ENCODE measurements around the gene CHD6.
A peak's percentile ranks its signal among the peaks of the same experiment; 100 is the strongest.

The CHD6 gene

GRCh38 chr20:41395667-41396664 is 222.2 kb downstream of the CHD6 start:
- Histone ChIP-seq H3K4me1 (ENCODE audit: control insufficient read depth, insufficient read depth, low read length) (peaks cover 40% of the 10 kb centered on the region), H3K9me3 (ENCODE audit: control insufficient read depth in 2 of 2, low read length in 2 of 2) (no peaks in the 10 kb centered on the region), H3K27ac (ENCODE audit: low read length) (peak overlapping the region; percentile 31), H3K36me3 (ENCODE audit: control insufficient read depth in 2 of 2, insufficient read depth in 2 of 2, low read length in 2 of 2) (no peaks in the 10 kb centered on the region), H3K4me3 (ENCODE audit: low read length in 2 of 2) (no peak overlapping the region), H3K27me3 (ENCODE audit: control insufficient read depth in 1 of 2, insufficient read depth in 2 of 2, low read length in 2 of 2) (no peaks in the 10 kb centered on the region), H3K9ac (ENCODE audit: low read length in 2 of 2) (no peak overlapping the region)

- peaks cover 40% of the 10 kb centered on the region for H3K4me1 ChIP-seq (ENCODE audit: control insufficient read depth, insufficient read depth, low read length)
Observed at GRCh38 chr20:41394931-41395666, 223.1 kb downstream of the CHD6 start.

GRCh38 chr20:41394081-41394480 is 224.1 kb downstream of the CHD6 start:
- Histone ChIP-seq H3K4me1 (ENCODE audit: control insufficient read depth, insufficient read depth, low read length) (peaks cover 40% of the 10 kb centered on the region), H3K27me3 (ENCODE audit: control insufficient read depth in 1 of 2, insufficient read depth in 2 of 2, low read length in 2 of 2) (no peaks in the 10 kb centered on the region), H3K36me3 (ENCODE audit: control insufficient read depth in 2 of 2, insufficient read depth in 2 of 2, low read length in 2 of 2) (no peaks in the 10 kb centered on the region), H3K9ac (ENCODE audit: low read length in 2 of 2) (no peak overlapping the region), H3K27ac (ENCODE audit: low read length) (no peak overlapping the region), H3K4me3 (ENCODE audit: low read length in 2 of 2) (no peak overlapping the region), H3K9me3 (ENCODE audit: control insufficient read depth in 2 of 2, low read length in 2 of 2) (no peaks in the 10 kb centered on the region)

More at GRCh38 chr20:41394931-41395666, 223.1 kb downstream of the CHD6 start:
- H3K27me3 ChIP-seq (ENCODE audit: control insufficient read depth in 1 of 2, insufficient read depth in 2 of 2, low read length in 2 of 2): no peaks in the 10 kb centered on the region
- H3K9me3 ChIP-seq (ENCODE audit: control insufficient read depth in 2 of 2, low read length in 2 of 2): no peaks in the 10 kb centered on the region
- no peaks in the 10 kb centered on the region for H3K36me3 ChIP-seq (ENCODE audit: control insufficient read depth in 2 of 2, insufficient read depth in 2 of 2, low read length in 2 of 2)
- H3K4me3 ChIP-seq (ENCODE audit: low read length in 2 of 2): no peak overlapping the region
- no peak overlapping the region for H3K9ac ChIP-seq (ENCODE audit: low read length in 2 of 2)
- no peak overlapping the region for H3K27ac ChIP-seq (ENCODE audit: low read length)

- Histone ChIP-seq H3K27me3 (ENCODE audit: control insufficient read depth in 1 of 2, insufficient read depth in 2 of 2, low read length in 2 of 2) (no peaks in the 10 kb centered on the region), H3K27ac (ENCODE audit: low read length) (no peak overlapping the region), H3K4me1 (ENCODE audit: control insufficient read depth, insufficient read depth, low read length) (peaks cover 40% of the 10 kb centered on the region), H3K9ac (ENCODE audit: low read length in 2 of 2) (no peak overlapping the region), H3K9me3 (ENCODE audit: control insufficient read depth in 2 of 2, low read length in 2 of 2) (no peaks in the 10 kb centered on the region), H3K36me3 (ENCODE audit: control insufficient read depth in 2 of 2, insufficient read depth in 2 of 2, low read length in 2 of 2) (no peaks in the 10 kb centered on the region), H3K4me3 (ENCODE audit: low read length in 2 of 2) (no peak overlapping the region)
Observed at GRCh38 chr20:41393705-41394066, 224.5 kb downstream of the CHD6 start.

GRCh38 chr20:41392871-41393704 is 225.1 kb downstream of the CHD6 start:
- Histone ChIP-seq H3K27me3 (ENCODE audit: control insufficient read depth in 1 of 2, insufficient read depth in 2 of 2, low read length in 2 of 2) (no peaks in the 10 kb centered on the region), H3K4me1 (ENCODE audit: control insufficient read depth, insufficient read depth, low read length) (peaks cover 36% of the 10 kb centered on the region), H3K27ac (ENCODE audit: low read length) (no peak overlapping the region), H3K36me3 (ENCODE audit: control insufficient read depth in 2 of 2, insufficient read depth in 2 of 2, low read length in 2 of 2) (no peaks in the 10 kb centered on the region), H3K4me3 (ENCODE audit: low read length in 2 of 2) (no peak overlapping the region), H3K9ac (ENCODE audit: low read length in 2 of 2) (no peak overlapping the region), H3K9me3 (ENCODE audit: control insufficient read depth in 2 of 2, low read length in 2 of 2) (no peaks in the 10 kb centered on the region)

GRCh38 chr20:41392295-41392694 is 225.9 kb downstream of the CHD6 start:
- Histone ChIP-seq H3K9me3 (ENCODE audit: control insufficient read depth in 2 of 2, low read length in 2 of 2) (no peaks in the 10 kb centered on the region), H3K27me3 (ENCODE audit: control insufficient read depth in 1 of 2, insufficient read depth in 2 of 2, low read length in 2 of 2) (no peaks in the 10 kb centered on the region), H3K4me3 (ENCODE audit: low read length in 2 of 2) (no peak overlapping the region), H3K4me1 (ENCODE audit: control insufficient read depth, insufficient read depth, low read length) (peaks cover 36% of the 10 kb centered on the region), H3K36me3 (ENCODE audit: control insufficient read depth in 2 of 2, insufficient read depth in 2 of 2, low read length in 2 of 2) (no peaks in the 10 kb centered on the region), H3K27ac (ENCODE audit: low read length) (no peak overlapping the region), H3K9ac (ENCODE audit: low read length in 2 of 2) (no peak overlapping the region)

- Histone ChIP-seq H3K4me3 (ENCODE audit: low read length in 2 of 2) (no peak overlapping the region), H3K27me3 (ENCODE audit: control insufficient read depth in 1 of 2, insufficient read depth in 2 of 2, low read length in 2 of 2) (no peaks in the 10 kb centered on the region), H3K9me3 (ENCODE audit: control insufficient read depth in 2 of 2, low read length in 2 of 2) (no peaks in the 10 kb centered on the region), H3K4me1 (ENCODE audit: control insufficient read depth, insufficient read depth, low read length) (peaks cover 36% of the 10 kb centered on the region), H3K27ac (ENCODE audit: low read length) (no peak overlapping the region), H3K9ac (ENCODE audit: low read length in 2 of 2) (no peak overlapping the region), H3K36me3 (ENCODE audit: control insufficient read depth in 2 of 2, insufficient read depth in 2 of 2, low read length in 2 of 2) (no peaks in the 10 kb centered on the region)
Observed at GRCh38 chr20:41391587-41392001, 226.6 kb downstream of the CHD6 start.

GRCh38 chr20:41390889-41391288 is 227.3 kb downstream of the CHD6 start:
- Histone ChIP-seq H3K9me3 (ENCODE audit: control insufficient read depth in 2 of 2, low read length in 2 of 2) (no peaks in the 10 kb centered on the region), H3K9ac (ENCODE audit: low read length in 2 of 2) (no peak overlapping the region), H3K36me3 (ENCODE audit: control insufficient read depth in 2 of 2, insufficient read depth in 2 of 2, low read length in 2 of 2) (no peaks in the 10 kb centered on the region), H3K4me3 (ENCODE audit: low read length in 2 of 2) (no peak overlapping the region), H3K4me1 (ENCODE audit: control insufficient read depth, insufficient read depth, low read length) (peaks cover 32% of the 10 kb centered on the region), H3K27ac (ENCODE audit: low read length) (no peak overlapping the region), H3K27me3 (ENCODE audit: control insufficient read depth in 1 of 2, insufficient read depth in 2 of 2, low read length in 2 of 2) (no peaks in the 10 kb centered on the region)

GRCh38 chr20:41387444-41387851 is 230.7 kb downstream of the CHD6 start:
- no peaks in the 10 kb centered on the region for H3K9me3 ChIP-seq (ENCODE audit: control insufficient read depth in 2 of 2, low read length in 2 of 2)

More at GRCh38 chr20:41387444-41387851, 230.7 kb downstream of the CHD6 start:
- H3K4me3 ChIP-seq (ENCODE audit: low read length in 2 of 2): no peak overlapping the region
- no peak overlapping the region for H3K27ac ChIP-seq (ENCODE audit: low read length)
- peaks cover 11% of the 10 kb centered on the region for H3K4me1 ChIP-seq (ENCODE audit: control insufficient read depth, insufficient read depth, low read length)
- H3K9ac ChIP-seq (ENCODE audit: low read length in 2 of 2): no peak overlapping the region
- H3K36me3 ChIP-seq (ENCODE audit: control insufficient read depth in 2 of 2, insufficient read depth in 2 of 2, low read length in 2 of 2): no peaks in the 10 kb centered on the region
- no peaks in the 10 kb centered on the region for H3K27me3 ChIP-seq (ENCODE audit: control insufficient read depth in 1 of 2, insufficient read depth in 2 of 2, low read length in 2 of 2)
